Midbrain (tissue), 1 donor: ENCODE results near the gene PTH2R.
"Not testable (repeated sequence)": the region's sequence is repeated elsewhere in the genome, so short reads cannot be mapped to it uniquely, and the experiment has no call there.

Experiments used
- DNase-seq: peaks from one replicate; lab custom pipeline; 2025; lab: John Stamatoyannopoulos, UW

PTH2R gene

DNA sequence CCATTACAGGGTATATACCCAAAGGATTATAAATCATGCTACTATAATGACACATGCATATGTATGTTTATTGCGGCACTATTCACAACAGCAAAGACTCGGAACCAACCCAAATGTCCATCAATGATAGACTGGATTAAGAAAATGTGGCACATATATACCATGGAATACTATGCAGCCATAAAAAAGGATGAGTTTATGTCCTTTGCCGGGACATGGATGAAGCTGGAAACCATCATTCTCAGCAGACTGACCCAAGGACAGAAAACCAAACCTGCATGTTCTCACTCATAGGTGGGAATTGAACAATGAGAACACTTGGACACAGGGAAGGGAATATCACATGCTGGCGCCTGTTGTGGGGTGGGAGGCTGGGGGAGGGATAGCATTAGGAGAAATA is 9.8 kb upstream of the PTH2R start:
- not testable (repeated sequence) for DNase-seq

DNA sequence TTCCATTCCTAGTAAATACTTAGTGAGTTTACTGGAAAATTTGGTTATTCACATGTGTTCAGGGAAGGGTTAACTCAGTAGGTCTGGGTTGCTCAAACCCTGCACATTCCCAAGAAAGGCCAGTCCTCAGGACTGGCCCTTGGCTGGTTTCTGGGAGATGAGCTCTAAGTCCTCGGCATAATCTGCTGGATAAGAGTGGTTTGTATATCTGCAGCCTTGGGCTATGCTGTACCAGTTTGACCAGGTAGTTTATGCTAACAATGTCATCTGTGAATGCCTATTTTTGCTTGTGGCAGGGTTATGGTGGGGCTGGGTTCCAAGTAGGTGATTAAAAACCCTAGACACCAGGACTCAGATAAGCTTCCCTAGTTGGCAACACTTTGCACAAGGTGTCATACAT is 7.4 kb upstream of the PTH2R start:
- DNase-seq, result no peak

- DNase-seq, result peak; percentile 11
Observed at GRCh38 chr2:208407667-208408066, 1.1 kb downstream of the PTH2R start.

DNA sequence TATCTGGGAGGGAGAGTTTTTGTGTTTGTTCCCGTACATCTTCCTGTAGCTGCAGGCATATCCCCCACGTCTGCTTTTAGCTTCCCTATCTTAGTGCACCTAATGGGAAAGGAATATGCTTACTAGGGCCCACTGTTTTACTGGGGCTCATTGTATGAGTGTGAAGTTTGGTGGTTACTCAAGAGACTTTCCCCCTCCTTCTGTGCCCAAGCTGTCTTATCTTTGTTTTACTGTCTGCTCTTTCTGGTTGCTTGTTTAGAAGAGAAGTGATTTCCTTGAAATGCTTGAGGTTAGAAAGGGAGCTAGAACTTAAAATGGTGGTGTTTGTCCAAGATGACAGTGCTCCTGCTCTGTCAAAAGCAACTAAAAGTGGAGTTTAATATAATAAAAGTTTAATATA is 7.3 kb downstream of the PTH2R start:
- DNase-seq, result no peak

DNA sequence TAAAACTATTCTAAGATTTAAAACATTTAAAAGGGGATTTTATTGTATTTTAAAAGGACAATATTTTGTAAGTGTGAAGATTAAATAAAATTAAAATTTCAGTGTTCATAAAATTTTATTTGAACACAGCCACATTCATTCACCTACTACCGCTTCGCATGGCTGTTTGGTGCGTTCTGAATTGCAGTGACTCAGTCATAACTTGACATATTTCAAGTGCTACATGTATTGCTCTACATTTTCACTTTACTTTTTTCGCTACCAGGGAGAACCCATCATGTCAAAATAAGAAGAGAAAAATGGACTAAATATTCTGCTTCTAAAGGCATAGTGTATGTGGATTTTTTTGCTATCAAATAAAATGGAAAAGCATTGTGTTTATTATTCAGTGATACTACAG is 8.7 kb downstream of the PTH2R start:
- no peak for DNase-seq

DNA sequence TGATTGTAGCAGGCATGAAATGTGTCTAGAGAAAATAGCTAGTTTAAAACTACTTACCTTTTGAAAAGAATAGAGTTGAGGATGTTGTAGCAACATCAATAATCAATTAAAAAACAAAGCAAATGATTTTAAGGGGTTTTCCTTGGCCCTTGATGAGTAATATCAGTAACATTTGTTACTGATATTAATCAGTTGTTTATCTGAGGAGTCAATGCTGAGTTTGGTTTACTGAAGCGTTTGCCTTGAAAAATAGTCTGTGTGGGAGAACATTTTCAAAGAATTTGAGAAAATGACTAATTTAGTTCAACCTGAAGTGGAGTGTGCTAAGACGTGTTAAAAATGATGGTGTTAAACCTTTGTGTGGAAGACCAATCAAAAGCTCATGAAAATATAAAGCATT is 9.3 kb downstream of the PTH2R start:
- no peak for DNase-seq

- DNase-seq, result no peak
Observed at GRCh38 chr2:208426412-208427045, 19.9 kb downstream of the PTH2R start.

DNA sequence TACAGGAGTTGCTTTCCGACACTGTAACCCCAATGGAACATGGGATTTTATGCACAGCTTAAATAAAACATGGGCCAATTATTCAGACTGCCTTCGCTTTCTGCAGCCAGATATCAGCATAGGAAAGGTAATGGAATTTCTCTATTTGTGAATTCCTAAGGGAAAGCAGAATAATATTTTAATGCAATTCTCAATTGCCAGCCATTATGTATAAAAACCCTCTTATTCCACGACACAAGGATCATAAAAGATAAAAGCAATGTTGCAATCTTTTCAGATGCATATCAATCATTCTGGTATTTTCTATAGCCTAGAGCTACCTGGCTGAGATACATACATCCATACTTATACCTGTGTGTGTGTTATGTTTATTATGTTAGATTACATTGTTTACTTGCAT is 31.2 kb downstream of the PTH2R start:
- DNase-seq, result no peak

DNA sequence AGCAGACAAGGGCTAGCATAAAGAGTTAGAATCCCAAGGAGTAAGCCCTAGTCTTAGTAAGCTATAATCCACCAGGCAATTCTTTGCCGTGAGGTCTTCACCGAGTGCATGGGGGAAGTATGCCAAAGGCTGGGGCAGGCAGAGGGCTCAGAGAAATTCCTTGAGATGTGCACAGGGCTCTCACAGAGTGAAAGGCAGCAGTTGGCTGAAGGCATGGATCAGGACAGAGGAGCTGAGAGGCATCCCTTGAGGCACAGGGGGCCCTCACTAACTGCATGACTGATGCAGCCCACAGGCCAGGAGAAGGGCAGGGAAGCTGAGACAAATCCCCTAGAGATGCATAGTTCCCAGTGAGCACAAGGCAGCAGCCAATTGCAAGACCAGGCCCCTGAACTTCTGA is 34.1 kb downstream of the PTH2R start:
- DNase-seq, result no peak

- DNase-seq, result no peak
Observed at GRCh38 chr2:208441951-208442350, 35.4 kb downstream of the PTH2R start.

- DNase-seq, result not testable (repeated sequence)
Observed at GRCh38 chr2:208447447-208447846, 40.9 kb downstream of the PTH2R start.

DNA sequence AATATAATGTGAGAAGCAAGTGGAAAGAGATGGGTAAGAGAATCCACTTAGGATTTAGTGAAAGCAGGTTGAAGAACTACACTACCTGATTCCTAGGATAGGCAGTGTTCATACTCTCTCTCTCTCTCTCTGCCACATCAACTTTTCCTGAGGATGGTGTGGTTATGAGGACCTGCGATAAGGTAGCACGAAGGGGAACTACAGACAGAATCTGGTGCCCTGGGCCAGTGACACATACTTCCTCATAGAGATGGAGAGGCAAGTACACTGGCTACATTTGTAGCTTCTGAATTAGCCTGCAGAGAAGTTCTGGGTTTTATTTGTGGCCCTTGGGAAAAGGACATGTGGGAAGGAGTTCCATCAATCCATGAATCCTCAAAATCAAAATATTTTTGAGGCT is 44.5 kb downstream of the PTH2R start:
- DNase-seq, result no peak

- DNase-seq, result no peak
Observed at GRCh38 chr2:208454861-208455260, 48.3 kb downstream of the PTH2R start.

DNA sequence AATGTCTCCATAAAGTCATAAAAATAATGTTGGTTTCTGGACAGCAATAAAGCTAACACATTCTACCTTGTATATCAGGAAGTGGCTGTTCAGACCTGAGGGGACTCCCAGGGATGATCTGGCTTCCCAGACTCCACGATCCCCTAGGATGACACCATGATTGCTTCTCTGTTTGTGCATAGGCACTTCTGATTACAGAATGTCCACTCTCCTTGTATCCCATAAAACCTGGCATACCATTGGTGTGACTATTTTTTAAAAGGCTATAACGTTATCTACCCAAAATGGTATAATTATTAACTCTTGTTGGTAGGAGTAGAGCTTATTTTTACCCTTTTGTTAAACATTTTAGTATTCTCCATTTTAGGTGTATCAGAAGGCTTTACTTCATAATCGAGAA is 57.1 kb downstream of the PTH2R start:
- no peak for DNase-seq

DNA sequence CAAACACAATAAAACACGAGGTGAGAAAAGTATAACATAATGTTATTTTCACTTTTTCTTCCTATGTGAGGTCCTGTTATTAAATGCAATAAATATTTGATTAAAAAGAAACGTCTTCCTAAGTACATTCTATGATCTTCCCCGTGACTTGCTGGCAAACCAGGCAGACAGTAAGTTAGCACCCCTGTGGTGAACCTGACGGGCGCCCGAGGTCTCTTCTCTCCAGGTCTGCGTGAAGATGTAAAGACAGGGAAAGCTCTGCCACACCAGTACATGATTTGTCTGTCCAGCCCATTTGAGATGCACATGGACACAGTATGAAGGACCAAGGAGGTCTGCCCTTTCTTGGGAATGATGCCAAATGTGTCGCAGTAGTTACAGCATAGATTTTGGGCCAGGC is 57.6 kb downstream of the PTH2R start:
- no peak for DNase-seq

DNA sequence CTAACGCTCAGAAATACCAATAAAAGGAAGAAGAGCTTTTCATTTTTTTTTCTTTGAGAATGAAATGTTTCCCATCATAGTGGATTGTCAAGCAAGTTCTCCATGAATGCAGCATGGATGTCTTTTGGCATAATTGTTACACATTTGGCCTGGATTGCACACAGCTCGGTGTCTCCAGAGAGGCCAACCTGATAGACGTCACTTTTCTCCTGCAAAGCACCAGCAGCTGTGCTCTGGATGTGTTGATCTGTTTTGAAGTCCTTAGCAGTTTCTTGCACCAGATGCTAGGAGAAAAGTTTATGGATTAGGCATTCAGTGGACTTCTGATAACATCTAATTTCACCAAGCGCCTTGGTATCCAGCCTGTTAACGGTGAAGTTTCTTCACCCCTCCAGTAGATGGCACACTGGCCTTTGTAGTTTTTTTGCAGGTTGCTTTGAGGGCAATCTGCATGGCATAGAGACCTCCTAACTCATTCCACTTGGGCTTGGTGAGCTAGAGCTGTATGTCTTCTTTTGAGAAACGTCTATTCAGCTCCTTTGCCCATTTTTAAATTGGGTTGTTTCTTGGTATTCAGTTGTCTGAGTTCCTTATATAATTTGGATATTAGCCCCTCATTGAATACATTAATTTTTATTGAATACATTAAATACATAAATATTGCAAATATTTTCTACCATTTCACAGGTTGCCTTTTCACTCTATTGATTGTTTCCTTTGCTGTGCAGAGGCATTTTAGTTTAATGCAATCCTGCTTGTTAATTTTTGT is 59.7 kb downstream of the PTH2R start:
- DNase-seq, result peak; percentile 19

- DNase-seq, result no peak
Observed at GRCh38 chr2:208466920-208467298, 60.3 kb downstream of the PTH2R start.

GRCh38 chr2:208467564-208467963 is 61.0 kb downstream of the PTH2R start:
- no peak for DNase-seq

- DNase-seq, result no peak
Observed at GRCh38 chr2:208477741-208478140, 71.1 kb downstream of the PTH2R start.

GRCh38 chr2:208479342-208479741 is 72.8 kb downstream of the PTH2R start:
- DNase-seq, result no peak

- not testable (repeated sequence) for DNase-seq
Observed at GRCh38 chr2:208481945-208482344, 75.4 kb downstream of the PTH2R start.

GRCh38 chr2:208482453-208483015 is 75.9 kb downstream of the PTH2R start:
- not testable (repeated sequence) for DNase-seq

DNA sequence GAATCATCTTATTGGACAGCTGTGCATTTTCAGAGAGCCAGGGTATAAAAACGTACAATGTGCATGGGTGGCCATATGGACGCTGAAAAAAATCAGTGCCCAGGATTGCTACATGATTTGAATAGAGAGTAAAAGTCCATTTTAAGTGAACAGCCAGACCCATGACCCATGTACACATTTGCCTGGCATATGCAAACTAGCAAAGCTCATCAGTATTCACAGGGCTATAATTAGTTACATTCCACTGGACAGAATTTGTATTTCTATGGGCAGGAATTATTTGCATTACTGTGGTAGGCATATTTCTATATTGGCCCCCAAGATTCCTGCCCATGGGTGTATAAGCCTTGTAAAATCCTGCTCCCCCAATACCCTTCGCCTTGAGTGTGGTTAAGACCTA is 78.8 kb downstream of the PTH2R start:
- no peak for DNase-seq
